ENCODE measurements around the gene GZMM.

- TF ChIP-seq, protein P1, sequence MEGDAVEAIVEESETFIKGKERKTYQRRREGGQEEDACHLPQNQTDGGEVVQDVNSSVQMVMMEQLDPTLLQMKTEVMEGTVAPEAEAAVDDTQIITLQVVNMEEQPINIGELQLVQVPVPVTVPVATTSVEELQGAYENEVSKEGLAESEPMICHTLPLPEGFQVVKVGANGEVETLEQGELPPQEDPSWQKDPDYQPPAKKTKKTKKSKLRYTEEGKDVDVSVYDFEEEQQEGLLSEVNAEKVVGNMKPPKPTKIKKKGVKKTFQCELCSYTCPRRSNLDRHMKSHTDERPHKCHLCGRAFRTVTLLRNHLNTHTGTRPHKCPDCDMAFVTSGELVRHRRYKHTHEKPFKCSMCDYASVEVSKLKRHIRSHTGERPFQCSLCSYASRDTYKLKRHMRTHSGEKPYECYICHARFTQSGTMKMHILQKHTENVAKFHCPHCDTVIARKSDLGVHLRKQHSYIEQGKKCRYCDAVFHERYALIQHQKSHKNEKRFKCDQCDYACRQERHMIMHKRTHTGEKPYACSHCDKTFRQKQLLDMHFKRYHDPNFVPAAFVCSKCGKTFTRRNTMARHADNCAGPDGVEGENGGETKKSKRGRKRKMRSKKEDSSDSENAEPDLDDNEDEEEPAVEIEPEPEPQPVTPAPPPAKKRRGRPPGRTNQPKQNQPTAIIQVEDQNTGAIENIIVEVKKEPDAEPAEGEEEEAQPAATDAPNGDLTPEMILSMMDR (IDR thresholded peaks at IDR 0.05) = no peak
- TF ChIP-seq POLR2AphosphoS5 (IDR thresholded peaks at IDR 0.05) = no peak
- TF ChIP-seq POLR2A (IDR thresholded peaks at IDR 0.05) = no peak
Measured at GRCh38 chr19:541699-542098, 2.2 kb upstream of the GZMM start.

All from upper lobe of left lung (tissue), 4 donors.